ENCODE measurements around the gene COL4A2.
A peak's percentile ranks its signal among the peaks of the same experiment; 100 is the strongest.
"Not testable (repeated sequence)": the region's sequence is repeated elsewhere in the genome, so short reads cannot be mapped to it uniquely, and the experiment has no call there.

Gene COL4A2

DNA sequence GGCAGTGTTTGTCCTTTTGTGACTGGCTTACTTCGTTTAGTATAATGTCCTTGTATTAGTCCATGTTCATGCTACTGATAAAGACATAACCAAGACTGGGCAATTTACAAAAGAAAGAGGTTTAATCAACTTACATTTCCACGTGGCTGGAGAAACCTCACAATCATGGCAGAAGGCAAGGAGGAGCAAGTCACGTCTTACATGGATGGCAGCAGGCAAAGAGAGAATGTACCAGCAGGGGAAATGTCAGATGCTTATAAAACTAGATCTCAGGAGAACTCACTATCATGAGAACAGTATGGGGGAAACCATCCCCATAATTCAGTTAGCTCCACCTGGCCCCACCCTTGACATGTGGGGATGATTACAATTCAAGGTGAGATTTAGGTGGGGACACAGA lies 14.5 kb downstream of the COL4A2 start:
- DNase-seq = not testable (repeated sequence)

DNA sequence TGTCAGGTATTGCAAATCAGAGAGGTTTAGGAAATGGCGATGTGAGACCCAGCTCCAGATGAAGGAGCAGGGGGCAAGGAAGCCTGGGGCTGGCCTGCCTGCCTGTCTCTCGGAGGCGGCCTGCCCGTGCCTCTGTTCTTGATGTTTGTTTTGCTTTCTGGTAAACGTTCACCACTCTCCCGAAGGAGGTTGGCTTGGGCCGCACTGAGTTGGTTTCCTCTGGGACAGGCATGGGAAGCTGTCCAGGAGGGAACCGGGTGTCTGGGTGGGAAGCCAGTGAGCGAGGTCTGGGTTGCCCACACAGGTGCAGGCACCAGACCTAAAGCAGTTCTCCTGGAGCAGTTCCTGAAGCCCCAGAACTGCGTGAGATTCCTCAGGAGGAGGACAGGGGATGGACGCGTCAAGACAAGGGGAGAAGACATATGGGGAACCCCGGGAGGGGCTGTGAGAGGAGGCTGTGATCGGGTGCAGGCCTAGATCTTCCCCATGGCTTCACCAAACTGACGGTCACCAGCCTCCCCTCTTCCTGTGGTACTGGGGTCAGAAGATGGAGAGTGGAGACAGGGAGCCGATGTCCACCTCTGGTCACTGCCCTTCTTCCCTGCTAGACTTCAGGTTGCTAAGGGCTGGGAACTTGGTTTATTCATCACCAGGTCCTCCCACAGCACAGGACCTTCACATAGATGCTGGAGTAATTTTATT lies 15.2 kb downstream of the COL4A2 start:
- DNase-seq = no peak

GRCh38 chr13:110322828-110323171 lies 15.7 kb downstream of the COL4A2 start:
- no peak for DNase-seq

- DNase-seq = no peak
Observed at GRCh38 chr13:110323172-110323891, 16.2 kb downstream of the COL4A2 start.

DNA sequence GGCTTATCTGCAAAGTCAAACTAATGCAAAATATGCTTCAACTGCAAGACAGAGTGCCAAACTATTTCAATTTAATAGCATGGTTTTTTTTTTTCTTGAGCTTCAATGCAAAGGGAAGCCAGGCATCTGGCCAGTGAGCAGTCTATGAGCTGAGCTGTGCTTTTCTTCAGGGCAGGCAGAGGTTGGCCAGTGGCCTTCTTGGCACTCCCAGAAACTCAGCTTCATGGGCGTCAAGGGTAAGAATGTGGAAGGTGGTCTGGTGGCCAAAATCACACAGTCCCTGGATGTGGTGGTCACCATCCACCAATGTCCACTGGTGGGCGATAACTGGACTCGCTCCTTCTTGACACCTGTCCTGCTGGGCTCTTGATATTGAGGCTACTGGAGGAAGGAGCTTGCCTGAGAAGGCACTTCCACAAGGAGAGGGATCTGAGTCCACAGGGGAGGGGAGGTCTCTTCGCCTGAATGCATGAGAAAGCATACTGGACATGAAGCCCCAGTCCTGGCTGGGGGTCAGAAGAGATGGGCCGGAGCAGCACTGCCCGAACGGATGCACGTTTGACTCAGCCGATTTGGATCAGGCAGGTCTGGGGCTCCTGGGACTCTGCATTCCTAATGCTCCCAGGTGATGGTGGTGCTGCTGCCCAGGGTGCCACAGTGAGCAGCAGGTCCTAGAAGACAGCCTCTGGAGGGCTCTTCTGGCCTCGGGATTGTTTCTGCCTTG lies 17.1 kb downstream of the COL4A2 start:
- no peak for DNase-seq

DNA sequence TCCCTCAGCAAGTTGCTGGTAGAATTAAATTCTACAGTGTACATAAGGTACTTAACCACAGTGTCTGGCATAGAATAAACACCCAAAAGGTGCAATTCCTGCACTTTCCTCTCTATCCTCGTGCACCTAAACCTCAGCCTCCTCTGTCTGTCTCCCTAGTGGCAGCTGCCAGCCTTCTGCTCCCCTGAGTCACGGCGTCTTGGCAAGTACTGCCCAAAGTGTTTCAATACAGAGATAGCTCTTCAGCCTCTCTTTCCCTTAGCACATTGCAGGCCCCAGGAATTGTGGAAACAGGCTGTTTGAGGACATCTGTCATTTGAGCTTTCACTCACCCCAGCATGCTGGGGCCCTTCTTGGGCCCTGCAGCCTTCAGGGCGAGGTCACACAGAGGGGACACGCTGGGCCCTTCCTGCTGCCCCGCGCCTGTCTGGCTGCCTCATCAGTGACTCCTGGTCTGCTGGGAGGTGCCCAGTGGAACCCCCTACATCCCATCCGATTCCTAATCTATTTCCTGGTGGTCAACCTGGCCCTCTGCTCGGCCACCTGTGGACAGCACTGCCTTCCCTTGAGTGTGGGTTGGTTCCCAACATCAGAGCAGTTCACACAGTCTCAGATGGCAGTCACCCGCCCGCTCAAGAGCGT lies 19.3 kb downstream of the COL4A2 start:
- DNase-seq = no peak

DNA sequence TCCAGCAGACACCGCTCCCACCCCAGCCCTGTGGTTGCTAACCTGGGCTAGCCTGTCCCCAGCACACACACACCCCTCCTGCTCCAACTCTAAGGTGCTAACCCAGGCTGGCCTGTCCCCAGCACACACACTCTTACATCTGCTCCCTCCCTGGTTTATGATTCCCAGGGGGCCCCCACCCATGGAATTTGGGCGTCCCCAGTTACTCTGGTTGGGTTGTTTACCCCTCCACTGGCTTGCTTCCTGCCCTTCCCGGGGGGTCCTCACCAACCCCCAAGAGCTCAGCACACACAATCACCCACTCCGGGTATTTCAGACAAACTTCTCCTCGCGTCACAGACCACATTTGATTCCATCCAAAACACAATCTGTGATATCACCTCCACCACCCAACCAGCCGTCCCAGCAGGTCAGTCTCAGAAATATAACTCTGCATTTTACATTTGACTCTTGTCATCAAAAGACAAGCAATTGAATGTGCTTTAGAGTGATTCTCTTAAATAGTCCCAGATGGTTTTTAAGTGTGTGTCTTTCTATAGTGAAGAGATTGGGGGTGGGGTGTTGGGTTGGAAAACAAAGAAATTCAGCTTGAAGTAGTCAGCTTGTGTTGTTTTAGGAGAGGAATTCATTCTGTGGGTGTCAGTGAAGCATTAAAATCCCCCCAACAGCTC lies 20.1 kb downstream of the COL4A2 start:
- DNase-seq = peak; percentile 43

DNA sequence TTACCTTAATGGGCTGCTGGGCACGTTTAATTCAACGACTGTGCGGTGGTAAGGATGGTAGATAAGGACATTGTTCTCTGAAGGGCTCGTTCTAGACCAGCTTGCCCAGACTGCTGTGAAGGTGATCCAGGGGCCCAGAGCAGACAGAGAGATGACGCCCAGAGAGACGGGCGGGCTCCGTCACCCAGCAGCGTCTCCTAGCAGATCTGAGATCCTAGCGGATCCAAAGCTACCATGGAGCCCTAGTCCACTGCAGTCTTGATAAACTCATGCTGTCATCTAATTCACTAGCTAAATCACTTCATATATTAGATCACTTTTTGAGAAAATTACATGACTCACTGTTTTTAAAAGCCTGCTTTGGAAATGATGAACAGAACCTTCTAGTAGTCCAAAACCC lies 21.5 kb downstream of the COL4A2 start:
- DNase-seq = no peak

- no peak for DNase-seq
Observed at GRCh38 chr13:110329258-110329657, 22.2 kb downstream of the COL4A2 start.

DNA sequence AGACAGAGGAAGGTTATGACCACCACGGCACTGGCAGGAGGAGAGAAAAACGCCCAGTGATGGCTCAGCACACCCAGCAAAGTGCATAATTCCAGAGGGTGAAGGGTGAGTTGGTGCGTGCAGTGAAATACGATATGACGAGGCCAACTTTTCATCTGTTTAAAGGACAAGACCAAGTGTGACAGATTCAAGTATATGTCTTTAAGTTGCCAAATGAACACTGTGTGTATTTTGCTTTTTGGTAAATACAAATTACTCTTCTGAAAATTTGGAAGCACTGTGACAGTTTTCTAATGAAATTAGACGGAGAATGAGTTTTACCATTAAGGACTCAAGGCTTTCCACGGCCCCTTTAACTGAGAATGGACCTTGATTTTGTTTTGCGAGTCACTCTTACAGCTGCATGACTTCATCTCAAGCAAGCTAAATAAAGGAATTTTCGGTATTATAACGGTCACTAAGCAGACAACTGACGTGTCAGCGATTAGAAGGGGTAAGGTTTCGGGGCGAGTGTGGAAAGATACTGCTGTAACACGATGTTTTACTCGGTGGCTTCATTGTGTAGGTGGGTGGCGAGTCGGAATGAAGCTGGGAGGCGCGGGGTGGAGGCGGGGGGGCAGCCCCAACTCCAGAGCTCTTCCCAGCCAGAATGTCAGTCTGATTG lies 22.8 kb downstream of the COL4A2 start:
- DNase-seq = peak; percentile 47

DNA sequence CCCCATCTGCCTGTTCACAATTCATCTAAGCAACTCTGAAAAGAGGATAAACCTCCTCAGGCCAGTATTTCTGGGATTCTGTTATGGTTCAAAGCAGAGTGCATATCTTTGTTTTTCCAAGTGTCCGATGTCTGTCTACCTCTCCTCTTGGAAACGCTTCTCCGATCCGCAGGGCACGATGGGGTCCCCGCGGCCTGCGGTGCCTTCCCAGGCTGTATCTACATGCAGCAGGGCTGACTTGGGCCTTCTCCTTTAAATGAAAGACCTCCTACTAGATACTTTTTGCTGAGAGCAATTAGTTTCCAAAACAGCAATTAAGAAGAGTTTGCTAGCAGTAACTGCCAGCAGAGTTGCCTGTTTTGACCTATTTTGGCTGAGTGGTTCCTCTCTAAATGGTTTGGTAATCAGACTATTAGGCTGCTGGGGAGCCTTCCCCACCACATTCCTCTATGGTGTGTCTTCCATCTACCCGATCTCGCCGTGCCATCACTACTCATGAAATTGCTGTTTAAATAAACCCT lies 23.5 kb downstream of the COL4A2 start:
- peak; percentile 43 for DNase-seq

GRCh38 chr13:110331362-110331761 lies 24.3 kb downstream of the COL4A2 start:
- no peak for DNase-seq

DNA sequence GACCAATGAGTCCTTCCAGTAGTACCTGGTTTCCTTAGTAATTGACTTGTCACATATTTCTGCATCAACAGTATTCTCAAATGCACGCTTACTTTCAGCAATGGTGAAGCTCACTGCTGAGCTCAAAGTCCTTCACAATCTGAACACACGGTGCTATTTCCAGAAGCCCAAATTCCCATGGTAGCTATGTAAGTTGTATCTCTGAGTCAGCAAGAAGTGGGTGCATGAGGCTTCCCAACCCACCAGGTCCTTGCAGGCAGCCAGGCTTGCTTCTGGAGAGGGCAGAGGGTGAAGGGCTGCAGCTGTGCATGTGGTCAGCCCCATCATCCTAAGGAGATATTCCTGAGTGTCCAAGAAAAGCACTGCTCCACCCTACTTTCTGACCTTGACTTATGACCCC lies 25.7 kb downstream of the COL4A2 start:
- DNase-seq = no peak

DNA sequence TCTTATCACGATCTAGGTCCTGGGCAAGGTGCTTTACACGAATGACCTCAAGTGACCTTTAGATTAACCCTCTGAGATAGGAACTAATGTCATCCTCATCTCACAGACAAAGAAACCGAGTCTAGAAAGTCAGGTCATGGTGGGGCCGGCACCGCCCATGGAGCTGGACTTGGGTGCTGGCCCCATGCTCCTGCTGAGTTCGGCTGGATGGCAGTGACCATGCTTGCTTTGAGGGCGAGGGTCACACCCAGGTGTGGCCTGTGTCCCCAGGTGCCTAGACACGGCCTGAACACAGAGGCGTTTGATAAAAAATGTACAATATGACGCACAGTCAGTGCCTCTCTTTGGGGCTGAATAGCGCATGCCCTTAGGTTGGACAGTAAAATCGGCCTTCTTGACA lies 26.8 kb downstream of the COL4A2 start:
- no peak for DNase-seq

- DNase-seq = no peak
Observed at GRCh38 chr13:110334256-110334655, 27.2 kb downstream of the COL4A2 start.

GRCh38 chr13:110334841-110335490 lies 27.9 kb downstream of the COL4A2 start:
- DNase-seq = no peak

DNA sequence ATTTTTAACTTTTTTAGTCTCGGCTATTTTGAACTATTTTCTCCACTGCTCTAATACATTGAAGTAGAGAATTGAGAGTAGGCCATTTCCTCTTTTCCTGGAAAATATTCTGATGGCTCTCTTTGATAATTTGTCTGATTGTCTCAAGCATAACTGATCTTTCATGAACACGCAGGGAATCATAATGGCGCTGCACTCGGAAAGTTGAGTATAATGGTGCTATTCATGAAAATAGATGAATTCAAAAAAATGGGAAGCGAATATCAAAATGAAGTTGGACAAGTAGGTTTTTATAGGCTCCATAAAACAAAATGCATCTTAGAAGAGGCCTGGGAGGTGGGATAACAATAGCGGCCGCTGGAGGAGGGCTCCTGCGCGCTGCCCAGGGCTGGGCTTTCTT lies 29.0 kb downstream of the COL4A2 start:
- no peak for DNase-seq

DNA sequence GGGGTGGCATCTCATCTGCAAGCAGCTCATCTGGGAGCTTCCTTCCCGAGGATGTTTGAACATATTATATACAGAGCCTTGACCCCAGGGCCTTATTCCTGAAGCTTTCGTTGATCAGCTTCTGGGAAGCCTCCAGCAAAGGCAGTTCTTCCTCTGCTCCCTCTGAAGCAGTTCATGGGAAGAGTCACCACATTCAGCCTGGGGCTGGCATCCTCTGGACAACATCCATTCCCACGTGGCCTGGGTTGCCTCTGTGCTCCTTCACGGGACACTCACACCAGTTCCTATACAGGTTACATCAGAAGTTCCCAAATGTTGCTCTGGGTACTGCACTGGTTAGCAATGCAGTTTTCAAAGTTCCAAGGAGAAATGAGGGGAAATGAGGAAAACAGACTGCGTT lies 29.6 kb downstream of the COL4A2 start:
- no peak for DNase-seq

GRCh38 chr13:110337247-110337646 lies 30.2 kb downstream of the COL4A2 start:
- DNase-seq = no peak

DNA sequence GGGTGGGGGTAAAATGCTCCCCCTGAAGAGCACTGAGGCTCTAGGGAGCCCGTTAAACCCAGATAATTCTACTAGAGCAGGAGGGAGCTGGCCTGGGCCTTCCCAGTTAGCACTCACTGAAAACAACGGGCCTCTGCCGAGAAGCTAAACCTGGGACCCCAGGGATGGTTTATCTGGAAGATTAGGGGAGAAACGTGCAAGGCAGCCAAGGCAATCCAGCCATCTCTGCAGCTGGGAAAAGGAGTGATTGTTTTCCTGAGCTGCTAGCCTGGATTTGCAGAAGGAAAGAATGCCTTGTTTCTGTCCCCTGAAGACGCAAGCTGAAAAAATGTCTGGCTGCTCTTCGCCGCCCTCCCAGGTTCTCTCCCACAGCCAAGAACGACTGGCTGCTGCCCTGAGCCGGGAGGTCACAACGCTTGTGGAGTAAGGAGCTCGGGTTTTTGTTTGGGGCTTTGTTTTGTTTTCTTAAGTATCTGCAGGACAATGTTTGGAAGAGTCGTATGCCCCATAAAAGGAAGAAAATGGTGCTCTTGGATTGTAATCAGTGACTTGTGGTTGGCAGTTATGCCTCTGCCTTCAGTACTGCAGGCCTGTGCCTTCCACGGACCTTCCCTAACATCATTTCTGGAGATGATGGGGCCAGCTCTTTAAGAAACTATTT lies 31.5 kb downstream of the COL4A2 start:
- DNase-seq = peak; percentile 61

GRCh38 chr13:110339263-110339662 lies 32.2 kb downstream of the COL4A2 start:
- no peak for DNase-seq

Data from right kidney (tissue), 1 donor.